KOPT-K1 (cell line): Measurements from ENCODE around the gene MAP3K10.

Experiments used
- H3K27ac ChIP-seq: fragments of 200-600 bp; sonication (generic); 2 replicates; pipeline ENCODE4 v1.5.1; 2016; ENCODE audit warnings: antibody characterized with exemption, mild to moderate bottlenecking, low read depth, low read length; ENCODE audit not compliant: poor library complexity, severe bottlenecking
- H3K36me3 ChIP-seq: fragments of 200-600 bp; sonication (generic); 2 replicates; pipeline ENCODE4 v1.5.1; 2017; ENCODE audit warnings: antibody characterized with exemption, mild to moderate bottlenecking, low read length, moderate library complexity; ENCODE audit not compliant: insufficient read depth
- H3K9me3 ChIP-seq: fragments of 200-600 bp; sonication (generic); 2 replicates; pipeline ENCODE4 v1.5.1; 2017; ENCODE audit warnings: antibody characterized with exemption, low read length, mild to moderate bottlenecking; ENCODE audit not compliant: insufficient read depth, poor library complexity, severe bottlenecking

The MAP3K10 gene

DNA sequence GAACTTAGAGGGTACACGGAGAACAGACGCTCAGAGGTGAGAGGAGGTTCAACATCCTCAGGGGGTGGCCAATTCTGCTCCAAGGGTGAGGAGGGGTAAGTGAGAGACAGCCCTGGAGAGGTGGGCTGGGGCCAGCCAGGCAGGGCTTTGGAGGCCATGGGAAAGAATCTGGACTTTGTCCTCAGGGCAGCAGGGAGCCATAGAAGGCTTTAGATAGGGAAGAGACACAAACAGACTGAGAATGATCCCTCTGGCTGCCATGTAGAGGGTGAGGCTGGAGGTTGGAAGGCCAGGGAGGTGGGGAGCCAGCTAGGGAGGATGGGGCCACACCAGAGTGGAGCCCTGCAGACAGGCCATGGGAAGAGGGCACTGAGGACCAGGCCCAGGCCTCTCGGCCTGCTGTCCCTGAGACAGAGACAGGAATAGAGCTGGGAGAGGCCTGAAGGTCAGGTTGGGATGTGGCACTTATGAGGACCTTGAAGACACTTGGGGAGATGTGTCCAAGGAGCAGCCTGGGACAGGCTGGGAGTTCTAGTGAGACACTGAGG, 64.5 kb downstream of the MAP3K10 start:
- Histone ChIP-seq H3K36me3 (peaks cover 67% of the 10 kb centered on the region), H3K9me3 (no peaks in the 10 kb centered on the region), H3K27ac (no peak overlapping the region)

DNA sequence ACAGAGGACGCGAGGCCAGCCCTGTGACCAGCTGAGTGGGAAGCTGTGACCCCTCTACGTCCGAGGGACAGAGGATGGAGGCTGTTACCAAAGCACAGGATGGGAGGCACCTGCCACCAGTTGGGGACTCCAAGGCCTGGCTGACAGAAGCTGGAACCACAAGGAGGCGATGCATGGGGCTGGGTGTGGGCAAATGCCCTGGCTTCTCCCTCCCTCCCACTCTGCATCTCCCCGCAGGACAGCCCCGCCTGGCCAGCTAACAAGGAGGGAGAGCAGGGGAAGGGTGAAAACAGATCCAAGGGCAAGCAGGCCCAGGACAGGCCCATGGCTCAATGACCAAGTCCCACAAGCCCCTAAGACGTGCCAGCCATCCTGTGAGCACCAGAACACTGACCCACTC, 65.3 kb downstream of the MAP3K10 start:
- Histone ChIP-seq H3K36me3 (peaks cover 68% of the 10 kb centered on the region), H3K9me3 (no peaks in the 10 kb centered on the region), H3K27ac (no peak overlapping the region)

DNA sequence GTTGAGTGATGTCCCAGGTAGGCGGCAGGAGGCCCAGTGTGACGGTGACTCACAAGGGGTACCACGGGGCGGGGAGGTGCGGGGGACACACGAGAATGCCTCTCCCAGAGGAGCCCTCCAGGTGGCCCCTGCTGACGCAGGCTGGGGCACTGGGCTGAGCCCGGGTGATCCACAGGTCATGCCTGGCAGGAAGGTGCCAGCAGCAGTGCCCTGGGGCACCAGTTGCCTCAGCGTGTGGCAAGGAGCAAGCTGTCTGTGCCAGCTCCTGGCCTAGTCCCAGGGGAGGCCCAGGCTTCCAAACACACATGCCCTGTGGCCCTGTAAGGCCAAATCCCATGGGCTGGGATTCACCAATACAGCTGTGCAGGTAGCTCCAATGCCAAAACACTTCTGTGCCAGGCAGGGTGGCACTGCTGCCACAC, 65.9 kb downstream of the MAP3K10 start:
- H3K27ac ChIP-seq, result no peak overlapping the region
- peaks cover 68% of the 10 kb centered on the region for H3K36me3 ChIP-seq
- no peaks in the 10 kb centered on the region for H3K9me3 ChIP-seq

DNA sequence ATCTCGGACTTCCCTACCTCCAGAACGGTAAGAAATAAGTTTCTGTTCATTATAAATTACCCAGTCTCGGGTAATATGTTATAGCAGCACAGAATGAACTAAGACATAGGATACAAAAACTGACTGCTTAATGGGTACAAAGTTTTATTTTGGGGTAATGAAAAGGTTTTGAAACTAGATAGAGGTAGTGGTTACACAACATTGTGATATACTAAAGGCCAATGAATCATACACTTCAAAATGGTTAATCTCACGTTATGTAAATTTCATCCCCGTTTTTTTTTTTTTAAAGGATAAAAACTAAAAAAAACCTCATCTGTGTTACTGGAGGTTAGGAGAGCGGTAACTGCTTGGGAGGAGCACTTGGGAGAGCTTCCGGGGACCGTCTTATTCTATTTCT, 70.4 kb downstream of the MAP3K10 start:
- Histone ChIP-seq H3K27ac (no peak overlapping the region), H3K9me3 (no peaks in the 10 kb centered on the region), H3K36me3 (peaks cover 63% of the 10 kb centered on the region)

DNA sequence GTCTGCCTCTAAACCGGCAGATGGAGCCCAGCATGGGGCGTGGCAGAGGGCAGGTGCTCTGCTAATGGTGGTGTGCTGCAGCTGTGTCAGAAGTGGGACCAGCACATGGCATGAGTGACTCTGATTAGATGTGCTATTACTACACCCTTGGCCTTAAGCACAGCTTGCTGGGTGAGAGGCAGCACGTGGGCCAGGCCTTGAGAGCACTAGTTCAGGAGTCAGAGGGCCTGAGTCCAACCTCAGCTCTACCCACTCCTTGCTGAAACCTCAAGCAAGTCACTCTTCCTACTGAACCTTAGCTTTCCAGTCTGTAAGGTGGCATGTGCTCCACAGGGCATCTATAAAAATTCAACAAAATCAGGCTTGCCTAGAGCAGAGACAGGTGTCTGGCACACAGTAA, 71.2 kb downstream of the MAP3K10 start:
- Histone ChIP-seq H3K27ac (no peak overlapping the region), H3K9me3 (no peaks in the 10 kb centered on the region), H3K36me3 (peaks cover 55% of the 10 kb centered on the region)

DNA sequence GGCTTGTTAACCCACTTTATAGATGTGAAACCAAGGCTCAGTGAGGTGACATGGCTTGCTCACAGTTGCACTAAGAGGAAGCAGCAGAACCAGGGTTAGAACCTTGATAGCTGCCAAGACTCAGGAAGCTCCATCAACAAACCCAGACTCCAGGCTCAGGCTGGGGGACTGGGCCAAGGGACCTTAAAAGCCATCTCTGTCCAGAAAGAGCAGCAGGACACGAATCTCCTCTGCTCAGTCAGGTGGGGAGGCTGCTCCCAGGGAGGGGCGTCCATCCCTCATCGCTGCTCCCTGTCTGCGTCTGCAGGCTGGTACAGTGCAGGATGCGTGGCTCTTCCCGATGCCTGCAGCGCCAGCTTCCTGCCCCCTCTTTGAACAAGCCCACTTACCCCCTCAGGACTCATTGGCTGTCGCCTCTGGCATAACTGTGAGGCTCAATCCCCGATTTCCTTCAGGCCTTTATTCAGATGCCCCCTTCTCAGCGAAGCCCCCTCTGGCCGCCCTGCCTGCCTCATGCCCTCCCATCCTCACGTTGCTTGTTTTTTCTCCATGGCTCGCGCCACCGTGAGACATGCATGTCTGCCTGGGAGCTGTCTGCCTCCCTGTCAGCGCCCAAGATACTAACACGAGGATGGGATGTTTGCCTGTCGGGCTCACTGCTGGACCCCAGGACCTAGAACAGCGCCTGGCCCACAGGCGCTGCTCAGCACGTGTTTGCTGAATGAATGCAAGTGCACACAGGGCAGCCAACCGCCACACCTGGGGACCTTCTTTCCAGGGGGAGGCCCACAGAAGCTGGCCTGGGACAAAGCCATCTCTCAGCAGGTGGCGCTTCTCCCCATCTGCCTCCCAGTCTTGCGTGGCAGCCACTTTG, 72.5 kb downstream of the MAP3K10 start:
- Histone ChIP-seq H3K27ac (no peak overlapping the region), H3K9me3 (no peaks in the 10 kb centered on the region), H3K36me3 (peaks cover 56% of the 10 kb centered on the region)

DNA sequence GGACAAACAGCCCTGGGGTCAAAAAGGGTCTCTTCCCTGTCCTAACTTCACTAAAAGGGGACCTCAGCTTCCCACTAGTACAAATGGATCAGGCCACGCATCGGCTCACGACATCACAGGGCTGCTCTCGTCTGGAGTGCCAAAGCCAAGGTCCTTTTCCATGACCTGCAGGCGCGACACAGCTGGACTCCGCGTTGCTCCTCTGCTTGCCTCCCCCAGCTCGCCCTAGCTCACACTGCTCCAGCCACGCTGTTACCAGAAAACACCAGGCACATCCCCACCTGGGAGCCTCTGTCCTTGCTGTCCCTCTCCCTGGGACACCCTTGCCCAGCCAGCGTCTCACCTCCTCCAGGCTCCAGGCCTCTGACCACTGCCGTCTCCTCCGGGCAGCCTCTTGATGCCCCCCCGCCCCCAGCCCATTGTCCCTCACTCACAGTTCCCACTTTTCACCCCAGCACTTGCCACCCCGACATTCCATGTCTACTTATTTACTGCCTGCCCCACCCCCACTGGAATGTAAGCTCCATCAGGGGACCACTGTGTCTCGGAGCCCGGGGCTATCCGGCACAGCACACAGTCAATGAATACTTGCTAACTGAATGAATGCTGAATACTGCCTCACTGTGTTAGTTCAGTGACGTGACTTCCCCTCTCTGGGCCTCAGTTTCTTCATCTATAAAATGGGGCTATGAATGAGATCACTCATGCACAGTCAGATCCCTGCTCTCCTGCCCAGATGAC, 73.3 kb downstream of the MAP3K10 start:
- Histone ChIP-seq H3K36me3 (peaks cover 63% of the 10 kb centered on the region), H3K9me3 (no peaks in the 10 kb centered on the region), H3K27ac (no peak overlapping the region)
